ENCODE data around the gene NHSL2. TPM values are rescaled to one million over a fixed set of nuclear protein-coding genes. Genes with fewer than 3 reads are reported as not detected.
"Not testable (repeated sequence)": the region's sequence is repeated elsewhere in the genome, so short reads cannot be mapped to it uniquely, and the experiment has no call there.

Gene NHSL2
- total and polyA plus RNA-seq, 2 experiments from 2014 or later: 4.7 to 9.5 TPM

DNA sequence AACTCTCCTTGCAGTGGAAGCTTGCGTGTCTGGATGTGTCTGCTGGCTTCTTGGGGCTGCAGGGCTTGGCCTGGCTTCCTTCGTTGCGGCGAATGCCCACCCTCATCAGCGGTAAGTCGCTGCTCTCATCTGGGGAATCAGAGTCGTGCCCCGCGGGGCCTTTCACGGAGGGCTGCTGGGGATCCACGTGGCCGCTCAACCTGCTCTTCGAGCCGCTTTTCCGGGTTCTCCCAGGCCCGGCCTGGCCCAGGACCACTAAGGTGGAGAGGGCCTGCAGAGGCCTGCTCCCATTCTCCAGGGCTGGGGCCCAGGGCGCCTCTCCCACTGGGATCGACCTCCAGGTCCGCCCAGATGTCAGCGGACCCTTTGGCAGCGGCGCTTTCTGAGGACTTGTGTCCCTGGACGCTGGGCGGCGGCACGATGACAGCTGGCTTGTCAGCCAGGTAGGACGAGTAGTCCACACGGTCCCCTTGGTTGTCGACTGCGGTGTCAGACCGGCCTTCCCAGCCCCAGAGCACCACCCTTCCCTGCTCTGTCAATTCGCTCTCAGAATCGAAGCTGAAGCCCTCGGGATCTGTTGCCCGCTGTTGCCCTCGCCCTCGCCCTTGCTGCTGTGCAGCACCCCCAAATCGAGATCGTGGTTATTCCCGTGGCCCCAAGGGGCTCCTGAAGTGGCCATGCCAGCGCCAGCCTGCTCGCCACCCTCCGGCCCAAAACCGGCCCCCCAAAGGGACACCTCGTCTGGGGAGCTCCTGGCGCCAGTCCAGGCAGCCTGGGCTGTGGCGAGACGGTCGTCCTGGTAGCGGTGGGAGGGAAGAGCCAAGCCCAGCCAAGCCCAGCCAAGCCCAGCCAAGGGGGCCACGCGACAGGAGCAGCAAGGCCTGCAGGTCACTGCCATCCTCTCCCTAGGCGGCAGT, 37.8 kb upstream of the NHSL2 start (continued):
- TF ChIP-seq JUNB (IDR thresholded peaks at IDR 0.05; ENCODE audit: unreplicated experiment): no peak
- TF ChIP-seq POLR2AphosphoS5 (IDR thresholded peaks at IDR 0.05; ENCODE audit: low read depth): no peak

DNA sequence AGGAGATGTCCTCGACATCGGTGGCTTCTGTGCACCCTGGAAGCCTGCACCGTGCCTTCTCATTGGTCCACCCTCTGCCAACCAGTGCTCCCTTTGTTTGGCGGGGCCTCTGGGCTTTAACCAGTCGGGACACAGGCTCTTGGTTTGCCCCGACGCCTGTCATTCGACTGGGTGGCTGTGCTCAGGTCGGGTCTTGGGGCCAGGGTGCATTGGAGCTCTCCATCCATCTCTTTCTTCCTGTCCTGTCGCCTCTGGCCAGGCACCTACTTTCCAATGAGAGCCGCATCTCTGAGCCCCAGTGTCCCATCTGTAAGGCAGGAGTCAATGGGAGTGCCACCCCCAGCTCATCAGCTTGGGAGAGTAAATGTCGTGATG, 37.2 kb upstream of the NHSL2 start:
- H3K9me3 Mint-ChIP-seq: peaks cover 17% of the 10 kb centered on the region
- H3K27me3 ChIP-seq (ENCODE audit: insufficient read depth): no peaks in the 10 kb centered on the region
- no peaks in the 10 kb centered on the region for H3K4me1 ChIP-seq (ENCODE audit: insufficient read depth)
- no peak overlapping the region for H3K4me3 Mint-ChIP-seq
- no peaks in the 10 kb centered on the region for H3K9me2 ChIP-seq (ENCODE audit: insufficient read depth)
- no peak overlapping the region for H2AFZ ChIP-seq
- H3K36me3 Mint-ChIP-seq (ENCODE audit: low read depth): peaks cover 6% of the 10 kb centered on the region
- no peak for TF ChIP-seq ZNF331 (CRISPR knock-in tag; IDR thresholded peaks at IDR 0.05; ENCODE audit: low read depth)
- TF ChIP-seq, protein P1, sequence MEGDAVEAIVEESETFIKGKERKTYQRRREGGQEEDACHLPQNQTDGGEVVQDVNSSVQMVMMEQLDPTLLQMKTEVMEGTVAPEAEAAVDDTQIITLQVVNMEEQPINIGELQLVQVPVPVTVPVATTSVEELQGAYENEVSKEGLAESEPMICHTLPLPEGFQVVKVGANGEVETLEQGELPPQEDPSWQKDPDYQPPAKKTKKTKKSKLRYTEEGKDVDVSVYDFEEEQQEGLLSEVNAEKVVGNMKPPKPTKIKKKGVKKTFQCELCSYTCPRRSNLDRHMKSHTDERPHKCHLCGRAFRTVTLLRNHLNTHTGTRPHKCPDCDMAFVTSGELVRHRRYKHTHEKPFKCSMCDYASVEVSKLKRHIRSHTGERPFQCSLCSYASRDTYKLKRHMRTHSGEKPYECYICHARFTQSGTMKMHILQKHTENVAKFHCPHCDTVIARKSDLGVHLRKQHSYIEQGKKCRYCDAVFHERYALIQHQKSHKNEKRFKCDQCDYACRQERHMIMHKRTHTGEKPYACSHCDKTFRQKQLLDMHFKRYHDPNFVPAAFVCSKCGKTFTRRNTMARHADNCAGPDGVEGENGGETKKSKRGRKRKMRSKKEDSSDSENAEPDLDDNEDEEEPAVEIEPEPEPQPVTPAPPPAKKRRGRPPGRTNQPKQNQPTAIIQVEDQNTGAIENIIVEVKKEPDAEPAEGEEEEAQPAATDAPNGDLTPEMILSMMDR (conservative IDR thresholded peaks at IDR 0.05; ENCODE audit: low read depth in 2 of 2): no peak
- TF ChIP-seq, protein P2, sequence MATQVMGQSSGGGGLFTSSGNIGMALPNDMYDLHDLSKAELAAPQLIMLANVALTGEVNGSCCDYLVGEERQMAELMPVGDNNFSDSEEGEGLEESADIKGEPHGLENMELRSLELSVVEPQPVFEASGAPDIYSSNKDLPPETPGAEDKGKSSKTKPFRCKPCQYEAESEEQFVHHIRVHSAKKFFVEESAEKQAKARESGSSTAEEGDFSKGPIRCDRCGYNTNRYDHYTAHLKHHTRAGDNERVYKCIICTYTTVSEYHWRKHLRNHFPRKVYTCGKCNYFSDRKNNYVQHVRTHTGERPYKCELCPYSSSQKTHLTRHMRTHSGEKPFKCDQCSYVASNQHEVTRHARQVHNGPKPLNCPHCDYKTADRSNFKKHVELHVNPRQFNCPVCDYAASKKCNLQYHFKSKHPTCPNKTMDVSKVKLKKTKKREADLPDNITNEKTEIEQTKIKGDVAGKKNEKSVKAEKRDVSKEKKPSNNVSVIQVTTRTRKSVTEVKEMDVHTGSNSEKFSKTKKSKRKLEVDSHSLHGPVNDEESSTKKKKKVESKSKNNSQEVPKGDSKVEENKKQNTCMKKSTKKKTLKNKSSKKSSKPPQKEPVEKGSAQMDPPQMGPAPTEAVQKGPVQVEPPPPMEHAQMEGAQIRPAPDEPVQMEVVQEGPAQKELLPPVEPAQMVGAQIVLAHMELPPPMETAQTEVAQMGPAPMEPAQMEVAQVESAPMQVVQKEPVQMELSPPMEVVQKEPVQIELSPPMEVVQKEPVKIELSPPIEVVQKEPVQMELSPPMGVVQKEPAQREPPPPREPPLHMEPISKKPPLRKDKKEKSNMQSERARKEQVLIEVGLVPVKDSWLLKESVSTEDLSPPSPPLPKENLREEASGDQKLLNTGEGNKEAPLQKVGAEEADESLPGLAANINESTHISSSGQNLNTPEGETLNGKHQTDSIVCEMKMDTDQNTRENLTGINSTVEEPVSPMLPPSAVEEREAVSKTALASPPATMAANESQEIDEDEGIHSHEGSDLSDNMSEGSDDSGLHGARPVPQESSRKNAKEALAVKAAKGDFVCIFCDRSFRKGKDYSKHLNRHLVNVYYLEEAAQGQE (IDR thresholded peaks at IDR 0.05; ENCODE audit: unreplicated experiment): no peak
- no peak overlapping the region for H3K27ac ChIP-seq (ENCODE audit: low read depth)
- peaks cover 12% of the 10 kb centered on the region for H3K27me3 Mint-ChIP-seq (ENCODE audit: insufficient read depth, low read depth, poor library complexity)
- no peaks in the 10 kb centered on the region for H3F3A ChIP-seq (replicated peaks; ENCODE audit: low read depth)
- H3K4me1 Mint-ChIP-seq: peaks cover 5% of the 10 kb centered on the region; the same call in 1 of the 3 replicates
- DNase-seq (ENCODE audit: low spot score) (no peak), ATAC-seq (no peak)
- no peak overlapping the region for H3K4me2 ChIP-seq
- no peaks in the 10 kb centered on the region for H3K36me3 ChIP-seq (ENCODE audit: insufficient read depth)
- no peaks in the 10 kb centered on the region for H3K79me2 ChIP-seq (replicated peaks; ENCODE audit: insufficient read depth)
- no peak overlapping the region for H3K4me3 ChIP-seq
- H4K20me1 ChIP-seq (replicated peaks; ENCODE audit: insufficient read depth): no peaks in the 10 kb centered on the region
- H3K27ac Mint-ChIP-seq: no peak overlapping the region

DNA sequence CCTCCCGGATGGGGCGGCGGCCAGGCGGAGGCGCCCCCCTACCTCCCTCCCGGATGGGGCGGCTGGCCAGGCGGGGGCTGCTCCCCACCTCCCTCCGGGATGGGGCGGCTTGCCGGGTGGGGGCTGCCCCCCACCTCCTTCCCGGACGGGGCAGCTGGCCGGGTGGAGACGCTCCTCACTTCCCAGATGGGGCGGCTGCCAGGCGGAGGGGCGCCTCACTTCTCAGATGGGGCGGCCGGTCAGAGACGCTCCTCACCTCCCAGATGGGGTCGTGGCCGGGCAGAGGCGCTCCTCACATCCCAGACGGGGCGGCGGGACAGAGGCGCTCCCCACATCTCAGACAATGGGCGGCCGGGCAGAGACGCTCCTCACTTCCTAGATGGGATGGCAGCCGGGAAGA, 33.8 kb upstream of the NHSL2 start:
- not testable (repeated sequence) for H3K9me2 ChIP-seq (ENCODE audit: insufficient read depth); H3K4me1 ChIP-seq (ENCODE audit: insufficient read depth); H3K4me2 ChIP-seq; H3K27ac Mint-ChIP-seq; ATAC-seq; H4K20me1 ChIP-seq (replicated peaks; ENCODE audit: insufficient read depth); H3K4me3 Mint-ChIP-seq; H3K27me3 Mint-ChIP-seq (ENCODE audit: insufficient read depth, low read depth, poor library complexity); H3F3A ChIP-seq (replicated peaks; ENCODE audit: low read depth); H3K4me3 ChIP-seq; H3K4me1 Mint-ChIP-seq; H3K79me2 ChIP-seq (replicated peaks; ENCODE audit: insufficient read depth); H3K27ac ChIP-seq (ENCODE audit: low read depth); H3K36me3 Mint-ChIP-seq (ENCODE audit: low read depth); H2AFZ ChIP-seq; H3K27me3 ChIP-seq (ENCODE audit: insufficient read depth); H3K36me3 ChIP-seq (ENCODE audit: insufficient read depth); DNase-seq (ENCODE audit: low spot score)
- peaks cover 17% of the 10 kb centered on the region for H3K9me3 Mint-ChIP-seq

Measured in GM23338 (cell line).